GM10847 (cell line): ENCODE data around the gene HERC4.

Source experiments
- POLR2A ChIP-seq: IDR thresholded peaks from 2 replicates; pipeline ENCODE4 v1.6.1; 2011; ENCODE audit not compliant: insufficient read length; ENCODE audit errors: extremely low read depth

Gene HERC4

GRCh38 chr10:68103261-68103878 is 28.3 kb upstream of the HERC4 start:
- no peak for TF ChIP-seq POLR2A

GRCh38 chr10:68101066-68101465 is 26.0 kb upstream of the HERC4 start:
- TF ChIP-seq POLR2A, result no peak

- no peak for TF ChIP-seq POLR2A
These were observed 24.7 kb upstream of the HERC4 start for GRCh38 chr10:68099736-68100135.

DNA sequence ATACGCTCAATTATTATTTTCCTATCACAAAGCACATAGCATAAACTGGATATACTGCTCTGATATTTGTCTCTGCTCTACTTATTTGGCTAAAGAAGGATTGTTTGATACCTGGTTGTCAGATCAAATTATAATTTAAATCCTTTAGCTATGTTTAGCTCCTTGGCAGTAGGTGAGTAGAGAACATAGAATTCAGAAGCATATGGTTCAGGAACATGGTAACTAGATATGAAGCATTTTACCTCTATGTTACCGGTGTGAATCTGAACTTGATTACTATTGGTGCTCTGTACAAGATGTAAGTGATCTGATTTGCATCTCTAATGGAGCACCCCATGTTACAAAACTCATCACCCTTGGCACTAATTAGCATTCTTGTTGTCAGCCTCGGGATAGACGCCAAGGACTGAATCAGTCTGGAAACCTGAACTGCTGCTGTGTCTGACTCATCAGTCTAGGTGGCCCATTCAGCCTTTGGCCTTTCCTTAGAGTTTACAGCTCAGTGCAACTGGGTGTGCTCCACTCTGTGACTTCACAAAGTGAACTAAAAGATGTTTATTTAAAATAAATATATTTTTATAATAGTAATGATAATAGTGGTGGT is 21.9 kb upstream of the HERC4 start:
- TF ChIP-seq POLR2A, result no peak

- TF ChIP-seq POLR2A, result no peak
These were observed 20.1 kb upstream of the HERC4 start for GRCh38 chr10:68095153-68095552.

- TF ChIP-seq POLR2A, result no peak
These were observed 17.4 kb upstream of the HERC4 start for GRCh38 chr10:68092512-68092911.

DNA sequence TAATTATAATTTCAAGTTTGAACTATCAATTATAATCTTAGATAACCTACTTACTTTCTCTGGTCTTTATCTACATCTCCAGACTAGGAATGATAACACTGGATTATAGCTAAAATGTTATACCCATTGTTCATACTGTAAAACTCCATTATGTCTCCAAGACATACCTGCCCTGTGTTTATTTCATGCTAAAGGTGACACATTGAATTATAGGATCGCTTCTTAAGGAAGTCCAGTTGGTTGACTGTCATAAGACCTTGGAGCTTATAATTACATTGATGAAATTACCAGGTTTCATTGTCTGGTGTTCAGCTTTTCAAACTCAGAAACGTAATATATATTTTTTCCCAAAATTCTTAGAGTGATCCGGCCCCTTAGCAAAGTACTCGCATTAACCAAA is 15.5 kb upstream of the HERC4 start:
- no peak for TF ChIP-seq POLR2A

DNA sequence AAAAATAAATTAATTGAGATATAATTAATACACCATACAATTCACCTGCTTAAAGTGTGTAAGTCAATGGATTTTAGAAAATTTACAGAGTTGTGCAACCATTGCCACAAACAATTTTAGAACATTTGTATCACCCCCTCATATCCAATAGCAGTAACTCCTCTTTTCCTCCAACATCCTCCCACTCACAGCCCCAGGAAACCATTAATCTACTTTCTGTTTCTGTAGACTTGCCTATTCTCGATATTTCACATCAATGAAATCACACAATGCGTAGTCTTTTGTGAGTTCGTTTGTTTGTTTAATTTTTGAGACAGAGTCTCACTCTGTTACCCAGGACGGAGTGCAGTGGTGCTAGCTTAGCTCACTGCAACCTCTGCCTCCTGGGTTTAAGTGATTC is 13.7 kb upstream of the HERC4 start:
- no peak for TF ChIP-seq POLR2A

DNA sequence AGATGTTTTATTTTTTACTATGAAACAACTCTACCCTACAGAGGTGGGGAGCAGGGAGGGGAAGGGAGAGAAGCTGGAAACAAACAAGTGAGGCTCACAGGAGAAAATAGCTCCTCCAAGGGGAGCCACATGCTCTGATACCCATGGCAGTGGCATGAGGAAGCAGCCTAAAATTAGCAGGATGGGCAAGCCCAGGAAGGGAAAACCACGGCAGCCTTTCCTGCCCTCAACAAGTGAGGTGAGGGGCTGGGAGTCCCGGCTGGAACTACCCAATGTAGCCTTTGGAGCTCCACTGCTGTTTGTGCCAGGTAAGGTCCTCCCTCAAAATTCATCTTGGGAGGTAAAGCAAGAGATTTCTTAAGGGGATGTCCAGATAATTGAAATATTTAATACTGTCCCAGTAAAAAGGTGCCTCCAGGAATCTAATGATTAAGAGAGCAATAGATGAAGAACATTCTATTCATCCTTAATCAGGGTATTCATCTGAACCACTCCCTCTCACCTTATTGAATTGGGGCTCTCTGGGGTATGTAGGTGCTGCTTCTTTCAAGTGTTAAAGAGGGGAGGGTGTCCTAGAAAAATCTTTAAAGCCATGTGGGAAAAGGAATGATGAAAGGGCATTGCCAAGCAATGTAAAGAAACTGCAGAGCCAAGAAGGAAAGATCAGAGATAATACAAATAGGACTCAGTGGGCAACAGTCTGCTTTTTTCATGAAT is 12.8 kb upstream of the HERC4 start:
- no peak for TF ChIP-seq POLR2A

DNA sequence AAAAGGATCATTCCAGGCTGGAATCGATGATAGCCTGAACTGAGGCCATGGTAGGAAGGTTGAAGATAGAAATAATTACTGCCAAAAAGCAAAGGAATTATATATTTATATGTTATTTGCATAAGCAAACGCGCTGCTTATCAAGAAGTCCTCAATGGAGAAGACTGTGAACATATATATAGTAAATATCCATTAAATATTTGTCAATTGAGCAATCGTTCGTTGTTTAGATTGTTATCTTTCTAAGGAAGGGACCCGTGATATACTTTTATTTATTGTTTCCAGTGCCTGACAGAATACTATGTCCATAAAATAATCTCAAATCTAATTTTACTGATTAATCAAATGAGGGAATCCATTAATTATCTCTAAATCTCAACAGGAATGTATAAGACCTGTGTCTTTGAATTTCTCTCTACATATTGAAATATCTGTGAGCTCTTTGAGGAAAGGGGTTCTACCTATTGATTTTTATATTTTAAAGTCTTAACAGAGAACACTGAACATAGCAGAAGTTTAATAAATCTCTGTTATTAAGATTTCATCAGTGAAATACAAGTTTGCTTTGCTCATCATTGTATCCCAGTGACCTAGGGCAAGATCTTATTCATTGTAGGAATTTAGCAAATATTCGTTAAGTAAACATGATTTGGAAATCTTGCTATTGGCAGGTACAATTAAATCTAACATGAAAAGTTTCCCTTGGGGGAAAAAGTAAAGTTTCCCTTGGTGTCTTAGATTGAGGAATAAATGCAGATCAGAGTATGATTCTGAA is 12.0 kb upstream of the HERC4 start:
- no peak for TF ChIP-seq POLR2A

GRCh38 chr10:68086011-68086410 is 10.9 kb upstream of the HERC4 start:
- TF ChIP-seq POLR2A, result no peak

DNA sequence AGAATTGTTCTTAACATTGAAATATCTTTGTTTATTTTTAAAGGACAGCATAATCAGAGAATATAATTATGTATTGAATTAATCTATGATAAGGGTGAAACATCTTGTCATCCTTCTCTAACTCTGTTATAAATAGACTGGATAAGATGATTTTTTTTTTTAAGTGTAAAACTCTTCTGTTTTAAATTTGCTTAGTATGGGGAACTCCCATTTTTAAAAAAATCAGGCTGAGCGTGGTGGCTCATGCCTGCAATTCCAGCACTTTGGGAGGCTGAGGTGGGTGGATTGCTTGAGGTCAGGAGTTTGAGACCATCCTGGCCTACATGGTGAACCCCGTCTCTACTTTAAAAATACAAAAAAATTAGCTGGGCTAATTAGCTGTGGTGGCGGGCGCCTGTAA is 9.4 kb upstream of the HERC4 start:
- no peak for TF ChIP-seq POLR2A

GRCh38 chr10:68083953-68084352 is 8.9 kb upstream of the HERC4 start:
- no peak for TF ChIP-seq POLR2A

- TF ChIP-seq POLR2A, result no peak
These were observed 7.8 kb upstream of the HERC4 start for GRCh38 chr10:68082872-68083271.

- no peak for TF ChIP-seq POLR2A
These were observed 6.8 kb upstream of the HERC4 start for GRCh38 chr10:68081916-68082315.
